ENCODE data around the gene RPS3.
A peak's percentile ranks its signal among the peaks of the same experiment; 100 is the strongest.

RPS3 gene

GRCh38 chr11:75420224-75421034, 21.1 kb downstream of the RPS3 start:
- DNase-seq = peak; percentile 51

GRCh38 chr11:75421035-75421602, 21.8 kb downstream of the RPS3 start:
- peak; percentile 58 for DNase-seq

- no peak for DNase-seq
Measured at GRCh38 chr11:75421902-75422247, 22.6 kb downstream of the RPS3 start.

- peak; percentile 97 for DNase-seq
Measured at GRCh38 chr11:75422248-75423231, 23.2 kb downstream of the RPS3 start.

GRCh38 chr11:75423721-75424120, 24.4 kb downstream of the RPS3 start:
- no peak for DNase-seq

GRCh38 chr11:75424396-75424795, 25.1 kb downstream of the RPS3 start:
- peak; percentile 42 for DNase-seq

- DNase-seq = peak; percentile 68
Measured at GRCh38 chr11:75425422-75425821, 26.1 kb downstream of the RPS3 start.

- DNase-seq = no peak
Measured at GRCh38 chr11:75426720-75427086, 27.4 kb downstream of the RPS3 start.

GRCh38 chr11:75427181-75427580, 27.9 kb downstream of the RPS3 start:
- DNase-seq = no peak

- peak; percentile 98 for DNase-seq
Measured at GRCh38 chr11:75428281-75428724, 29.0 kb downstream of the RPS3 start.

GRCh38 chr11:75428989-75429640, 29.8 kb downstream of the RPS3 start:
- no peak for DNase-seq

- DNase-seq = no peak
Measured at GRCh38 chr11:75429641-75429901, 30.3 kb downstream of the RPS3 start.

- peak; percentile 99 for DNase-seq
Measured at GRCh38 chr11:75429902-75430713, 30.8 kb downstream of the RPS3 start.

- peak; percentile 61 for DNase-seq
Measured at GRCh38 chr11:75430714-75431532, 31.6 kb downstream of the RPS3 start.

- peak; percentile 56 for DNase-seq
Measured at GRCh38 chr11:75431533-75432525, 32.5 kb downstream of the RPS3 start.

- DNase-seq = peak; percentile 82
Measured at GRCh38 chr11:75432911-75433321, 33.6 kb downstream of the RPS3 start, which contains the start of gene KLHL35. TSS of gene KLHL35 (minus strand) at chr11:75433203. CDS start at chr11:75430629, 2,574 bp downstream.

GRCh38 chr11:75433443-75433842, 34.1 kb downstream of the RPS3 start:
- DNase-seq = no peak

- no peak for DNase-seq
Measured at GRCh38 chr11:75434051-75434450, 34.7 kb downstream of the RPS3 start.

- no peak for DNase-seq
Measured at GRCh38 chr11:75434886-75435570, 35.7 kb downstream of the RPS3 start.

All from DMS53 (cell line).